H9 (cell line): Measurements from ENCODE around the gene LMF1. TPM values are rescaled to one million over a fixed set of nuclear protein-coding genes. Genes with fewer than 3 reads are reported as not detected.

Experiments used
- DNase-seq: peaks from one replicate; pipeline ENCODE4 v3.0.0-alpha.2; 2017
- H2AFZ ChIP-seq: one replicate; pipeline ENCODE4 v1.6.1; 2013; ENCODE audit warnings: mild to moderate bottlenecking, low read length, control low read depth, moderate library complexity
- H2AK5ac ChIP-seq: 2 replicates; pipeline ENCODE4 v1.6.1; 2013; ENCODE audit warnings: low read length, control low read depth, mixed read lengths; ENCODE audit not compliant: insufficient read length
- H2BK120ac ChIP-seq: one replicate; pipeline ENCODE4 v1.6.1; 2013; ENCODE audit warnings: low read depth, mild to moderate bottlenecking, low read length, control low read depth, inconsistent platforms; ENCODE audit not compliant: poor library complexity, severe bottlenecking
- H2BK12ac ChIP-seq: 2 replicates; pipeline ENCODE4 v1.6.1; 2013; ENCODE audit warnings: low read length, control low read depth, mixed read lengths, low read depth; ENCODE audit not compliant: insufficient read length
- H2BK15ac ChIP-seq: 2 replicates; pipeline ENCODE4 v1.6.1; 2013; ENCODE audit warnings: low read depth, low read length, control low read depth
- H2BK20ac ChIP-seq: one replicate; pipeline ENCODE4 v1.6.1; 2013; ENCODE audit warnings: low read depth, mild to moderate bottlenecking, low read length, control low read depth, inconsistent platforms; ENCODE audit not compliant: poor library complexity, severe bottlenecking
- H2BK5ac ChIP-seq: 2 replicates; pipeline ENCODE4 v1.6.1; 2013; ENCODE audit warnings: low read length, control low read depth, mixed read lengths; ENCODE audit not compliant: insufficient read length
- H3K14ac ChIP-seq: 2 replicates; pipeline ENCODE4 v1.6.1; 2013; ENCODE audit warnings: low read length, control low read depth; ENCODE audit not compliant: insufficient read depth
- H3K18ac ChIP-seq: 2 replicates; pipeline ENCODE4 v1.6.1; 2013; ENCODE audit warnings: low read depth, mild to moderate bottlenecking, mixed read lengths, low read length, control low read depth; ENCODE audit not compliant: insufficient read length
- H3K23ac ChIP-seq: 2 replicates; pipeline ENCODE4 v1.6.1; 2013; ENCODE audit warnings: low read length, control low read depth, mixed read lengths, low read depth; ENCODE audit not compliant: insufficient read length
- H3K23me2 ChIP-seq: 2 replicates; pipeline ENCODE4 v1.6.1; 2013; ENCODE audit warnings: low read depth, mild to moderate bottlenecking, mixed read lengths, low read length, control low read depth; ENCODE audit not compliant: insufficient read length, poor library complexity, severe bottlenecking
- H3K27ac ChIP-seq: 2 replicates; pipeline ENCODE4 v1.5.1; 2013; ENCODE audit warnings: low read length, control low read depth, mixed read lengths, low read depth; ENCODE audit not compliant: insufficient read length
- H3K27me3 ChIP-seq: 2 replicates; pipeline ENCODE4 v1.6.1; 2013; ENCODE audit warnings: low read length, control low read depth, inconsistent platforms; ENCODE audit not compliant: insufficient read depth
- H3K4ac ChIP-seq: 2 replicates; pipeline ENCODE4 v1.6.1; 2013; ENCODE audit warnings: low read depth, mild to moderate bottlenecking, control low read depth, inconsistent platforms, low read length, moderate library complexity
- H3K4me1 ChIP-seq: 2 replicates; pipeline ENCODE4 v1.6.1; 2013; ENCODE audit warnings: low read length, control low read depth, inconsistent platforms; ENCODE audit not compliant: insufficient read depth
- H3K4me2 ChIP-seq: 2 replicates; pipeline ENCODE4 v1.6.1; 2013; ENCODE audit warnings: low read length, control low read depth, mixed read lengths; ENCODE audit not compliant: insufficient read length, insufficient read depth
- H3K56ac ChIP-seq: 2 replicates; pipeline ENCODE4 v1.6.1; 2013; ENCODE audit warnings: low read depth, mild to moderate bottlenecking, mixed read lengths, low read length, control low read depth; ENCODE audit not compliant: insufficient read length
- H3K79me1 ChIP-seq: 2 replicates; pipeline ENCODE4 v1.6.1; 2013; ENCODE audit warnings: low read depth, mild to moderate bottlenecking, moderate library complexity, low read length, control low read depth, inconsistent platforms; ENCODE audit not compliant: insufficient read depth, poor library complexity, severe bottlenecking
- H3K79me2 ChIP-seq: 2 replicates; pipeline ENCODE4 v1.6.1; 2013; ENCODE audit warnings: low read length, control low read depth, inconsistent platforms; ENCODE audit not compliant: insufficient read depth
- H3K9ac ChIP-seq: 2 replicates; pipeline ENCODE4 v1.6.1; 2013; ENCODE audit warnings: low read length, control low read depth, mixed read lengths; ENCODE audit not compliant: insufficient read length; ENCODE audit errors: extremely low read depth
- H3K9me3 ChIP-seq: one replicate; pipeline ENCODE4 v1.6.1; 2013; ENCODE audit warnings: low read depth, low read length, inconsistent platforms; ENCODE audit not compliant: control insufficient read depth
- H3T11ph ChIP-seq: one replicate; pipeline ENCODE4 v1.6.1; 2013; ENCODE audit warnings: mild to moderate bottlenecking, low read length, control low read depth, inconsistent platforms
- H4K20me1 ChIP-seq: one replicate; pipeline ENCODE4 v1.6.1; 2013; ENCODE audit not compliant: control insufficient read depth, insufficient read length, insufficient read depth
- H4K5ac ChIP-seq: 2 replicates; pipeline ENCODE4 v1.6.1; 2013; ENCODE audit warnings: low read depth, mild to moderate bottlenecking, mixed read lengths, low read length, control low read depth; ENCODE audit not compliant: insufficient read length
- H4K8ac ChIP-seq: replicated peaks from 2 replicates; pipeline ENCODE4 v1.6.1; 2013; ENCODE audit warnings: low read length, control low read depth, mixed read lengths, low read depth; ENCODE audit not compliant: insufficient read length
- H4K91ac ChIP-seq: 2 replicates; pipeline ENCODE4 v1.6.1; 2013; ENCODE audit warnings: low read depth, mild to moderate bottlenecking, moderate library complexity, mixed read lengths, low read length, control low read depth; ENCODE audit not compliant: insufficient read length
- H3K27ac Mint-ChIP-seq, 3 experiments: 2 replicates in 2 of 3; 3 replicates in 1 of 3; pipeline ENCODE4 v1.8.0; 2020 to 2021; ENCODE audit warnings: mixed read lengths in 3 of 3, mild to moderate bottlenecking in 1 of 3, moderate library complexity in 1 of 3
- H3K27me3 Mint-ChIP-seq: 2 replicates; pipeline ENCODE4 v1.8.0; 2021; ENCODE audit warnings: low read depth, mild to moderate bottlenecking, moderate library complexity, mixed read lengths
- H3K36me3 Mint-ChIP-seq, 3 experiments: 2 replicates in 2 of 3; 3 replicates in 1 of 3; pipeline ENCODE4 v1.8.0; 2020 to 2021; ENCODE audit warnings: low read depth in 3 of 3, mixed read lengths in 3 of 3; ENCODE audit not compliant: insufficient read depth in 1 of 3
- H3K4me1 Mint-ChIP-seq, 2 experiments: 2 replicates each; pipeline ENCODE4 v1.8.0; 2020; ENCODE audit warnings: mixed read lengths in 2 of 2
- H3K4me3 Mint-ChIP-seq, 2 experiments: 2 replicates in 1 of 2; 3 replicates in 1 of 2; pipeline ENCODE4 v1.8.0; 2020 to 2021; ENCODE audit warnings: mild to moderate bottlenecking in 2 of 2, mixed read lengths in 2 of 2, moderate library complexity in 1 of 2
- H3K9me3 Mint-ChIP-seq, 2 experiments: 2 replicates in 1 of 2; 3 replicates in 1 of 2; pipeline ENCODE4 v1.8.0; 2020; ENCODE audit warnings: mild to moderate bottlenecking in 2 of 2, mixed read lengths in 2 of 2, moderate library complexity in 1 of 2
- WGBS: extraction: QIAGEN DNeasy Blood & Tissue Kit; methylation state at CpG from one replicate; pipeline ENCODE4 v1.1.7; 2013; ENCODE audit warnings: missing lambda C conversion rate, low lambda C conversion rate, mixed read lengths; ENCODE audit not compliant: insufficient read length; ENCODE audit errors: extremely low coverage; 5-methylcytosine and 5-hydroxymethylcytosine counted together
- total RNA-seq: library from RNA; stranded (reverse); gene quantifications from 2 replicates; pipeline ENCODE4 v1.2.1, GENCODE V29; 2021
- TF ChIP-seq, protein P1 (sequence below): fragments of 200-600 bp; sonication (generic); conservative IDR thresholded peaks from 3 replicates; pipeline ENCODE4 v1.8.0; 2021; ENCODE audit warnings: antibody characterized with exemption, mild to moderate bottlenecking

The LMF1 gene
- total RNA-seq, 1 experiment from 2014 or later = 7.1 TPM

DNA sequence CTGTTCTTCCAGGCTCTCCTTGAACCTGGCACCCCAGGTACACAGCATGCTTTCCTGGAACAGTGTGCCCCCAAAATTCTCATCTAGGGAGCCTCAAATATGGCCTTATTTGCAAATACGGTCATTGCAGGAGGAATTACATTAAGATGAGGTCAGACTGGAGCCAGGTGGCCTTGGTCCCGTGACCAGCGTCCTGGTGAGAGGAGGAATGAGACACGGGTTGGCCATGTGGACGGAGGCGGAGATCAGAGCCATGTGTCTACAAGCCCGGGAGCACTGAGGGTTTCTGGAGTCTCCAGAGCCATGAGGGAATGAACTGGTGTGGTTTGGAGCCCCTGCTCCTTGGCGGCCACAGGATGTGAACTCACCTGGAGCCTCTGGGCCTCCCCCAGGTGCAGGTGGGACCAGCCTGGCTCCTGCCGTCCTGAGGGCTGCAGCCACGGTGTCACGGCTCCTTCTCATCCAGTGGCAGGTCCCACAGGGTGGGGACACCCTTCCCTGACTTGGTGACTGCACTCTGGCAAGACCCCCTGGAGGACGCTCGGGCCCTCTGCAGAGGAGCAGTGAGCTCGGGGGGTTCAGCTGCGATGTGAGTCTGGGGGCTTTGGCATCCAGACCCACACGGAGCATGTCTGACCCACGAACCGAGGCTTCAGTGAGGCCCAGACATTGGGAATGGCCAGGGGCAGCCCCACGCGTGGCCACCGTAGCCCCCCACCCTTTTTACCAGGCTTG is 148.4 kb downstream of the LMF1 start:
- Histone ChIP-seq H4K20me1 (no peaks in the 10 kb centered on the region), H3K4ac (no peak overlapping the region), H3K9me3 (no peaks in the 10 kb centered on the region), H3K79me2 (no peaks in the 10 kb centered on the region), H2BK20ac (no peak overlapping the region), H3K18ac (no peak overlapping the region), H2AFZ (no peak overlapping the region), H2BK12ac (no peak overlapping the region), H3K27me3 (no peaks in the 10 kb centered on the region; the same call in 1 of the 2 replicates), H4K8ac (no peak overlapping the region), H3K23ac (no peak overlapping the region), H3K79me1 (no peaks in the 10 kb centered on the region), H3K14ac (no peak overlapping the region; the same call in 1 of the 2 replicates), H4K91ac (no peak overlapping the region), H3K4me1 (no peaks in the 10 kb centered on the region), H2AK5ac (no peak overlapping the region), H4K5ac (no peak overlapping the region), H3K56ac (no peak overlapping the region), H3T11ph (no peak overlapping the region), H3K9ac (no peak overlapping the region), H2BK5ac (no peak overlapping the region), H3K27ac (no peak overlapping the region), H3K23me2 (no peaks in the 10 kb centered on the region), H3K4me2 (no peak overlapping the region), H2BK15ac (no peak overlapping the region), H2BK120ac (no peak overlapping the region)
- Mint-ChIP-seq H3K4me3 (no peak overlapping the region), H3K4me1 (peaks cover 16 to 21% of the 10 kb centered on the region in 2 experiments), H3K36me3 (no peaks in the 10 kb centered on the region), H3K9me3 (peaks cover 0 to 4% of the 10 kb centered on the region in 2 experiments; a peak in 1 of 5 replicates), H3K27me3 (peaks cover 20% of the 10 kb centered on the region), H3K27ac (no peak overlapping the region; a peak in 1 of 7 replicates)
- WGBS = no CpG with 5 or more reads among the region's 21 CpGs
- TF ChIP-seq, protein P1, sequence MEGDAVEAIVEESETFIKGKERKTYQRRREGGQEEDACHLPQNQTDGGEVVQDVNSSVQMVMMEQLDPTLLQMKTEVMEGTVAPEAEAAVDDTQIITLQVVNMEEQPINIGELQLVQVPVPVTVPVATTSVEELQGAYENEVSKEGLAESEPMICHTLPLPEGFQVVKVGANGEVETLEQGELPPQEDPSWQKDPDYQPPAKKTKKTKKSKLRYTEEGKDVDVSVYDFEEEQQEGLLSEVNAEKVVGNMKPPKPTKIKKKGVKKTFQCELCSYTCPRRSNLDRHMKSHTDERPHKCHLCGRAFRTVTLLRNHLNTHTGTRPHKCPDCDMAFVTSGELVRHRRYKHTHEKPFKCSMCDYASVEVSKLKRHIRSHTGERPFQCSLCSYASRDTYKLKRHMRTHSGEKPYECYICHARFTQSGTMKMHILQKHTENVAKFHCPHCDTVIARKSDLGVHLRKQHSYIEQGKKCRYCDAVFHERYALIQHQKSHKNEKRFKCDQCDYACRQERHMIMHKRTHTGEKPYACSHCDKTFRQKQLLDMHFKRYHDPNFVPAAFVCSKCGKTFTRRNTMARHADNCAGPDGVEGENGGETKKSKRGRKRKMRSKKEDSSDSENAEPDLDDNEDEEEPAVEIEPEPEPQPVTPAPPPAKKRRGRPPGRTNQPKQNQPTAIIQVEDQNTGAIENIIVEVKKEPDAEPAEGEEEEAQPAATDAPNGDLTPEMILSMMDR = no peak
- DNase-seq = no peak
